ENCODE measurements around the gene GK.

GK gene

GRCh38 chrX:30712214-30712613 lies 59.0 kb downstream of the GK start:
- Histone ChIP-seq H3K4me1 (ENCODE audit: insufficient read depth, low read length, poor library complexity, severe bottlenecking) (no peaks in the 10 kb centered on the region), H3K27me3 (ENCODE audit: insufficient read depth, low read length, poor library complexity, severe bottlenecking) (no peaks in the 10 kb centered on the region), H2AFZ (ENCODE audit: low read length) (no peak overlapping the region), H3K79me2 (ENCODE audit: insufficient read depth, low read length) (no peaks in the 10 kb centered on the region), H3K9me2 (replicated peaks; ENCODE audit: low read depth, low read length) (no peaks in the 10 kb centered on the region), H4K20me1 (ENCODE audit: insufficient read depth, low read length, poor library complexity, severe bottlenecking) (no peaks in the 10 kb centered on the region), H3K9ac (ENCODE audit: low read depth, low read length, poor library complexity, severe bottlenecking) (no peak overlapping the region), H3K36me3 (ENCODE audit: insufficient read depth, low read length) (no peaks in the 10 kb centered on the region), H3K4me3 (ENCODE audit: low read length, poor library complexity, severe bottlenecking) (no peak overlapping the region), H3K4me2 (ENCODE audit: low read depth, low read length, poor library complexity, severe bottlenecking) (no peak overlapping the region), H3K9me3 (ENCODE audit: insufficient read depth, low read depth, low read length) (no peaks in the 10 kb centered on the region), H3F3A (ENCODE audit: low read depth) (no peaks in the 10 kb centered on the region)
- no peak for TF ChIP-seq CTCF (conservative IDR thresholded peaks at IDR 0.05; ENCODE audit: low read length)
- TF ChIP-seq EZH2phosphoT487 (IDR thresholded peaks at IDR 0.05; ENCODE audit: borderline replicate concordance): no peak

GRCh38 chrX:30713061-30713525 lies 59.9 kb downstream of the GK start:
- H2AFZ ChIP-seq (ENCODE audit: low read length): no peak overlapping the region
- no peaks in the 10 kb centered on the region for H3K9me3 ChIP-seq (ENCODE audit: insufficient read depth, low read depth, low read length)
- no peaks in the 10 kb centered on the region for H3F3A ChIP-seq (ENCODE audit: low read depth)
- no peaks in the 10 kb centered on the region for H4K20me1 ChIP-seq (ENCODE audit: insufficient read depth, low read length, poor library complexity, severe bottlenecking)
- no peaks in the 10 kb centered on the region for H3K27me3 ChIP-seq (ENCODE audit: insufficient read depth, low read length, poor library complexity, severe bottlenecking)
- H3K36me3 ChIP-seq (ENCODE audit: insufficient read depth, low read length): no peaks in the 10 kb centered on the region
- H3K4me3 ChIP-seq (ENCODE audit: low read length, poor library complexity, severe bottlenecking): no peak overlapping the region
- no peaks in the 10 kb centered on the region for H3K4me1 ChIP-seq (ENCODE audit: insufficient read depth, low read length, poor library complexity, severe bottlenecking)
- TF ChIP-seq CTCF (conservative IDR thresholded peaks at IDR 0.05; ENCODE audit: low read length): peak; percentile 69
- TF ChIP-seq EZH2phosphoT487 (IDR thresholded peaks at IDR 0.05; ENCODE audit: borderline replicate concordance): no peak
- H3K9me2 ChIP-seq (replicated peaks; ENCODE audit: low read depth, low read length): no peaks in the 10 kb centered on the region
- H3K9ac ChIP-seq (ENCODE audit: low read depth, low read length, poor library complexity, severe bottlenecking): no peak overlapping the region
- no peaks in the 10 kb centered on the region for H3K79me2 ChIP-seq (ENCODE audit: insufficient read depth, low read length)
- no peak overlapping the region for H3K4me2 ChIP-seq (ENCODE audit: low read depth, low read length, poor library complexity, severe bottlenecking)

- Histone ChIP-seq H3K36me3 (ENCODE audit: insufficient read depth, low read length) (no peaks in the 10 kb centered on the region), H4K20me1 (ENCODE audit: insufficient read depth, low read length, poor library complexity, severe bottlenecking) (no peaks in the 10 kb centered on the region), H2AFZ (ENCODE audit: low read length) (no peak overlapping the region), H3K79me2 (ENCODE audit: insufficient read depth, low read length) (no peaks in the 10 kb centered on the region), H3K9me2 (replicated peaks; ENCODE audit: low read depth, low read length) (no peaks in the 10 kb centered on the region), H3F3A (ENCODE audit: low read depth) (no peaks in the 10 kb centered on the region), H3K4me1 (ENCODE audit: insufficient read depth, low read length, poor library complexity, severe bottlenecking) (no peaks in the 10 kb centered on the region), H3K9ac (ENCODE audit: low read depth, low read length, poor library complexity, severe bottlenecking) (no peak overlapping the region), H3K4me3 (ENCODE audit: low read length, poor library complexity, severe bottlenecking) (no peak overlapping the region), H3K4me2 (ENCODE audit: low read depth, low read length, poor library complexity, severe bottlenecking) (no peak overlapping the region), H3K27me3 (ENCODE audit: insufficient read depth, low read length, poor library complexity, severe bottlenecking) (no peaks in the 10 kb centered on the region), H3K9me3 (ENCODE audit: insufficient read depth, low read depth, low read length) (no peaks in the 10 kb centered on the region)
- no peak for TF ChIP-seq CTCF (conservative IDR thresholded peaks at IDR 0.05; ENCODE audit: low read length)
- TF ChIP-seq EZH2phosphoT487 (IDR thresholded peaks at IDR 0.05; ENCODE audit: borderline replicate concordance): no peak
Measured at GRCh38 chrX:30714138-30714537, 60.9 kb downstream of the GK start.
